ENCODE measurements around the gene NLRP5.
"Not testable (repeated sequence)": the region's sequence is repeated elsewhere in the genome, so short reads cannot be mapped to it uniquely, and the experiment has no call there.

NLRP5 gene

GRCh38 chr19:55986487-55986886 lies at the start of gene NLRP5:
TSS of gene NLRP5 (plus strand) at chr19:55986775.
- DNase-seq: no peak

- no peak for DNase-seq
Observed at GRCh38 chr19:55939206-55939605, 47.4 kb upstream of the NLRP5 start.

DNA sequence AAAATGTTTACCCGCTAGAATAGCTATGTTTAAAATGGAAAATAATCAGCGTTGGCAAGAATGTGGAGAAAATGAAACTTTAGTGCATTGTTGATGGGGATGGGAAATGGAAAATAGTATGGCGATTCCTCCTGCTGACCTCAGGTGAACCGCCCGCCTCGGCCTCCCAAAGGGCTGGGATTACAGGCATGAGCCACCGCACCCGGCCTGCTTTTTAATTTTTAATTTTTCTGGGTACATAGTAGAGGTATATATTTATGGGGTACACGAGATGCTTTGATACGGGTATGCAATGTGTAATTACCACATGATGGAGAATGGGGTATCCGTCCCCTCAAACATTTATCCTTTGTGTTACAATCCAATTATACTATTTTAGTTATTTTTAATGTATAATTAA lies 46.3 kb upstream of the NLRP5 start:
- no peak for DNase-seq

GRCh38 chr19:55947532-55947931 lies 39.0 kb upstream of the NLRP5 start, which contains the start of gene NLRP8:
TSS of gene NLRP8 (plus strand) at chr19:55947832.
- no peak for DNase-seq

DNA sequence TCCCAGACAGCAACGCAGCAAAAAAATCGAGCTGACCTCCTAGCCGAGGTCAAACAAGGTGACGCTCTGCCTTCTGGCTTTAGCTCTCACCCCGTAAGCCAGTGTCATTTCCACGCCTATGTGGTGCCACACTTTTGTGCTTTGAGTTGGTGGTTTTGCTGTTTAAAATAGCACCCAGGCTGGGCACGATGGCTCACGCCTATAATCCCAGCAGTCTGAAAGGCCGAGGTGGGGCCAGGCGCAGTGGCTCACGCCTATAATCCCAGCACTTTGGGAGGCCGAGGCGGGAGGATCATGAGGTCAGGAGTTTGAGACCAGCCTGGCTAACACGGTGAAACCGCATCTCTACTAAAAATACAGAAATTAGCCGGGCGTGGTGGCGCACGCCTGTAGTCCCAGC lies 36.0 kb upstream of the NLRP5 start:
- DNase-seq: not testable (repeated sequence)

GRCh38 chr19:55956431-55956830 lies 30.1 kb upstream of the NLRP5 start:
- DNase-seq: no peak

DNA sequence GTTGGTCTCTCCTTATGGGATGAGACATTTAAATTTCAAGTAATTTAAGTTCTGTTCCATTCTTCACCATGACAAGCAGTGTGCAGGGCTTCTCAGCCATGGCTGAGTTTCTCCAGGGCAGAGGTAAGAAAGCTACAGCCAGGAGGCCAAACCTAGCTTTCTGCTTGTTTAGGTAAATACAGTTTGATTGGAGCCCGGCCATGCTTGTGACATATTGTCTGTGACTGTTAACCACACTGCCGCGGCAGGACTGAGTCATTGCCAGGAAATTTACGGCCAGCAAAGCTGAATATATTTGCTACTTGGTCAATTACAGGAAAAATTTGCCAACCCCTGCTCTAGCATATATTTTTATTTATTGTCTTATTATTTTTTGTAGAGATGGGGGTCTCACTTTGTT lies 28.2 kb upstream of the NLRP5 start:
- DNase-seq: peak; percentile 35

DNA sequence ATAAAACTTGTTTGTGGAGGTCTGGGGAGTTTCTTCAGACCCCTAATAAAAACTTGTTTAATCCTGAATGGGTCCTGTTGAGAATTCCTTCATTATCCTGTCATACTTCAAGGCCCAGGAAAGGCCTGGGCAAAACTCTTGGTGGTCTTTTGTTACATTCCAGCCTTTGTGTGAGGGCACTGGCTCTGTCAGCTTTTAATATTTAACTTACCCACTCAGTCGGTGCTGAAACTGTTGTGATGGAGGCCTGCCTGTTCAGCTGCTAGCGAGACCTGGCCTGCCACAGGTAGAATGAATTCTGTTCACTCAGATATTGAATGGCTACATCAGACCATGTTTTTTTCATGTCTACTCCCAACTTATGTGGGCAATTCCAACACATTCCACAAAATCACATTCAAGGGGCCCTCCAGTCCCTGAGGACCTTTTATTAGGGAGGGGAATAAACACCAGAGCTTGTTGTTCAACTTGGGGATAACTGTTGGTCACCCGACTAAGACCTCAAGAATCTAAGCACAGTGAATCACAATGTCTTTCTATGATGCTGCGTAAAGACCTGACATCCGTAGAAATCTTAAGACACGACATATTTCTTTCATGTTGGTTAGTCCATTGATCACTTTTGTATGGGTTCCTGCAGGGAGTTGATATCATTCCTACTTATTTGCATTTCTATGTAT lies 26.4 kb upstream of the NLRP5 start:
- no peak for DNase-seq

- DNase-seq: no peak
Observed at GRCh38 chr19:55962186-55962585, 24.4 kb upstream of the NLRP5 start.

- no peak for DNase-seq
Observed at GRCh38 chr19:55973982-55974381, 12.6 kb upstream of the NLRP5 start.

DNA sequence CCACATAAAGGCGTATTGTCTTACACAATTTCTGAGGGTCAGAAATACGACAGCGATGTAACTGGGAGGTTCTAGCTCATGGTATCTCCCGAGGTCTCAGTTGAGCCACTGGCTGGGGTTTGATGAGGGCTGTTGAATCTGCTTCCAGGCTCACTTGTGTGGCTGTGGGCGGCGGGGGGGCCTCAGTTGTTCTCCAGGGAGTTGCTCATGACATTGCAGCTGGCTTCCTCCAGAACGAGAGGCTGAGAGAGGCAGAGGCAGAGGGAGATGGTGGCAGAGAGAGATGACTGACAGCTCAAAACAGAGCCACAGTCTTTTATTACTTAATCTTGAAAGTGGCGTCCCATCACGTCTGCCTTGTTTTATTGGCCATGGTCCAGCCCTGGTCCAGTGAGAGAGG lies 6.2 kb upstream of the NLRP5 start:
- no peak for DNase-seq

DNA sequence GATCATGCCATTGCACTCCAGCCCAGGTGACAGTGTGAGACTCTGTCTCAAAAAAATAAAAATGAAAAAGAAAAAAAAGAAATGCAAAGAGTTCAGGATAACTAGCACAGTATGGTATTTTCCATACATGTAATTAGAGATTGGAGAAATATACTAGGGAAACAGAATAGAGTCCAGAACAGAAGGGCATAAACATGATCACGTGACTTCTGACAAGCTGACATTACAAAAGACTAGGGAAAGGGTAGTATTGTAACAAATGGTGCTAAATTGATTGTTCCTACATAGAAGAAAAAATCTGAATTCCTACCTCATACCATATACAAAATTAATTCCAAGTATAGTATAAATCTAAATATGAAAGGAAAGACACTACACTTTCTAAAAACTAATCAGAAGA lies 1.3 kb upstream of the NLRP5 start:
- DNase-seq: no peak

- no peak for DNase-seq
Observed at GRCh38 chr19:55990831-55991230, 4.3 kb downstream of the NLRP5 start.

DNA sequence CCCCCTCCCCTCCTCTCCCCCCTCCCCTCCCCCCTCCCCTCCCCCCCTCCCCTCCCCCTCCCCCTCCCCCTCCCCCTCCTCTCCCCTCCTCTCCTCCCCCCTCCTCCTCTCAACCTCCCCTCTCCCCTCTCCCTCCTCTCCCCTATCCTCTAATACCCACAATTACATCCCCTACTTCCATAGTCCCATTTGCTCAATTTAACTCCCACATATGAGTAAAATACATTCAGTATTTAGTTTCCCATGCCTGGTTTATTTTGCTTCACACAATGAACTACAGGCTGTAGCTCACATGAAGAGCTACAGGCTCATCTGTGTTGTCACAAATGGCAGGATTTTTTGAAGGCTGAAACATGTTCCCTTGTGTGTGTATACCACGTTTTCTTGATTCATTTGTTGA lies 6.9 kb downstream of the NLRP5 start:
- DNase-seq: no peak

DNA sequence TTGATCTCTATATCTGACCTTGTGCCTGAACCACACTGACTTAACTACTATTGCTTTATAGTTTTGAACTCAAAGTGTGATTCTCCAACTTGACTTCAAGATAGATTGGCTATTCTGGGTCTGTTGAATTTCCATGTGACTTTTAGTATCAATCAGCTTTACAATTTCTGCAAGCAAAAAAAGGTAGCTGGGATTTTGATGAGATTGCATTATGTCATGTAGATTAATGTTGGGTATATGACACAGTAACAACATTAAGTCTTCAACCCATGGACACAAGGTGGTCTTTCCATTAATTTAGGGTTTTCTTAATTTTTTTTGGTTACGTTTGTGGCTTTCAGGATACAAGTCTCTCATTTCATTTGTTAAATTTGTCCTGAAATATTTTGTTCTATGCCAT lies 28.2 kb downstream of the NLRP5 start:
- no peak for DNase-seq

DNA sequence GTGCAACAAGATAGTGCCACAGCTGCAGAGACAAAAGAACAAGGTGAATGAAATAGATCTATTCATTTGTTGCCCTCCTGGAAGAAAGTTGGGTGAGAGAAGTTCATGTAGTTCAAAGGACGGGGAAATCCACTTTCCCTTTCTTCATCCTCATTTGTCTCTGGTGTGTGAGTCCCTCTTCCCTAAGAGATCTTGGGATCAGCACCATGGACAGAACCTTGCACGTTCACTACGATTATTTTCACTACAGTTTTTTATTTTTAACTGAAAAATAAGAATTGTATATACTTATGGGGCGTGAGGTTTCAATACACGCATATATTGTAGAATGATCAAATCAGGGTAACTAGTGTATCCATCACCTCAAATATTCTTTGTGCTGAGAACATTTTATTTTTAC lies 29.2 kb downstream of the NLRP5 start:
- no peak for DNase-seq

DNA sequence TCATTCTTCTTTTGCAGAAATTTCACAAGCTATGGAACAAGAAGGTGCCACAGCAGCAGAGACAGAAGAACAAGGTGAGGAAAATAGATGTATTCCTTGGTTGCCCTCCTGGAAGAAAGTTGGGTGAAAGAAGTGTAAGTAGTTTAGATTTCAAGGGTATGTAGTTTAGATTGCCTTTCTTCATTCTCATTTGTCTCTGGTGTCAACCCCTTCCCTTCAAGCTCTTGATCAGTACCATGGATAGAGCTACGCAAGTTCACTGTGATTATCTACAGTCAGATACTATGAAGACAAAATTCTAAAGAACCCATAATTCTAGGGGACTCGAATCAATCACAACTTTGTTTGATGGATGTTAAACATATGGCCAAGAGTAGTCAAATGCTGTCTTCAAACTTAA lies 32.8 kb downstream of the NLRP5 start:
- not testable (repeated sequence) for DNase-seq

DNA sequence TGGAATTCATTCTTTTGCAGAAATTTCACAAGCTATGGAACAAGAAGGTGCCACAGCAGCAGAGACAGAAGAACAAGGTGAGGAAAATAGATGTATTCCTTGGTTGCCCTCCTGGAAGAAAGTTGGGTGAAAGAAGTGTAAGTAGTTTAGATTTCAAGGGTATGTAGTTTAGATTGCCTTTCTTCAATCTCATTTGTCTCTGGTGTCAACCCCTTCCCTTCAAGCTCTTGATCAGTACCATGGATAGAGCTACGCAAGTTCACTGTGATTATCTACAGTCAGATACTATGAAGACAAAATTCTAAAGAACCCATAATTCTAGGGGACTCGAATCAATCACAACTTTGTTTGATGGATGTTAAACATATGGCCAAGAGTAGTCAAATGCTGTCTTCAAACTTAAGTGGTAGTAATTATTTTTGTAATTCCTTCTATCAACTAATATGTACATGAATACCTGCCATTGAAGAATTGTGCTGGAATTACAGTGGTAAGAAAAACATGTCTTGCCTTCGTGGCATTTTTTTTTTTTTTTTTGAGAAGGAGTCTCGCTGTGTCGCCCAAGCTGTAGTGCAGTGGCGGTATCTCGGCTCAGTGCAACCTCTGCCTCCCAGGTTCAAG lies 33.9 kb downstream of the NLRP5 start:
- not testable (repeated sequence) for DNase-seq

- DNase-seq: no peak
Observed at GRCh38 chr19:56026769-56027168, 40.2 kb downstream of the NLRP5 start.

DNA sequence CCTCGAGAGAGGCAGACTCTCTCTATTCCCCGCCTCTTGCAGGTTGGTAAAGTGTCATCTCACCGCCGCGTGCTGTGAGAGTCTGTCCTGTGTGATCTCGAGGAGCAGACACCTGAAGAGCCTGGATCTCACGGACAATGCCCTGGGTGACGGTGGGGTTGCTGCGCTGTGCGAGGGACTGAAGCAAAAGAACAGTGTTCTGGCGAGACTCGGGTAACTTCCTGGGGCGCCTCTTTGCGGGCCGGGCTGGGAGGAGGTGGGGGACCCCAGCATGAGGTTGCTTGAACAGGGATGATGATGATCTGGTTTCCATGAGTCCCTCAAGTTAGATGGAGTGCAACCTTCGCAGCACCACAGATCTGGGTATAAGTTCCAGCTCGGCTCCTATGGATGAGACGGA lies 67.0 kb downstream of the NLRP5 start:
- no peak for DNase-seq

DNA sequence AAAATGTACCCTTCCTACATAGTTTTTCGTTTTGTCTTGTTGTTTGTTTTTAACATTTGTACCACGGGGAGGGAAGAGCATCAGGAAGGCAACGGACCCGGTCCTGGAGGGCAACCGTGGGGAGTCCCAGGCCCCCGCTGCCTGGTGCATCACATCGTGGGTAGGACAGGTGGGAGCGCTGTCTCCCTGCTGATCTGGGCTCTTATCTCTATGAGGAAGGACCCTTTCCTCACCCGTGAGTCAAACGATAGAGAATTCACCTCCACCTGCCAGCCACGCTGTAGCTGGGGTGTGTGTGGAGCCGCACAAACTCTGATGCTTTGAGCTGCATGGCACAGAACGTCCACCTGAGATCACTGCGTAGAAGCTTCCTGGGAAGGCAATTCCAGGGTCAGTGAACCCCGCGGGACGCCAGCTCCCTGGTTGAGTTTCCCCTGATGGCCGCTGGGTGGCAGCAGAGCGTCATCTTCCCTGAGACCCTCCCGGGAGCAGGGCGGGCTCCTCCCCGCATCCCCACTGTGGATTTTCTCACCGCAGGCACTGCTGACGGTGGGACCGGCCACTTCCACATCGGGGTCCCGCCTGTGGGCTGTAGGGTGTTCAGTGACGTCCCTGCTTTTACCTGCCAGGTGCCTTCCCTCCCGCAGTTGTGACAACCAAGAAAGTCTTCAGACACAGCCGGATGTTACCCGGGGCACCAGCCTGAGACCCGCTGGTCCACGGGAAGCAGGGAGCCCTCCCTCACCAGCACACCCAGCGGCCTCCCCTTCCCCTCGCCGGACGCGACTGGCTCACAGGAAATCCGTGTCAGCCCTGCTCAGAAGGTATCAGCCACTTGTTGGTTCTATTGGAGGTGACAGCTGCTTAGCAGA lies 79.8 kb downstream of the NLRP5 start:
- peak; percentile 35 for DNase-seq

GRCh38 chr19:56069642-56070041 lies 83.1 kb downstream of the NLRP5 start:
- no peak for DNase-seq

DNA sequence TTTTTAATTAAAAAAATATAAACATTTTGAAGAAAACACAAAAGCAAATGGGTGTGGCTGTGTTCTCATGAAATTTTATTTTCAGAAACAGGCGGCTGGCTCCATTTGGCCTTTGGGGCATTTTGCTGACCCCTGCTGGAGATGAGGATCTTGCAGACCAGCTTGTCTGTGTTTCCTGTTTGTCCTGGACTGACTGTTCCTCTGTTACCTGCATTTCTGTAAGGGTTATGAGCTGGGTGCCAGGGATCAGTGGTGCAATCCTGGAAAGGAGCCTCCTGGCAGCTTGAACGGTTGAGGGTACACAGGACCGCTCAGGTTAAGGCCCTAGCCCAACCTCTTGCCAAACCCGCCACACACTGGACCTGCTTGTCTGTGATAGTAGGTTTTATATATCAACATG lies 84.6 kb downstream of the NLRP5 start:
- no peak for DNase-seq

GRCh38 chr19:56076498-56076897 lies 89.9 kb downstream of the NLRP5 start:
- no peak for DNase-seq

Measured in NK-92 treated with Interleukin-12 subunit alpha and Interleukin-12 subunit beta, amount 100 ng/mL, for 24 hours (cell line).